Osteoblast (primary cell): ENCODE measurements around the gene ZNF576. TPM values are rescaled to one million over a fixed set of nuclear protein-coding genes. Genes with fewer than 3 reads are reported as not detected.

Source experiments
- DNase-seq: peaks from one replicate; pipeline ENCODE4 v3.0.0; 2011; ENCODE audit warnings: low spot score, mixed read lengths; ENCODE audit not compliant: insufficient read length; ENCODE audit errors: missing footprints
- H2AFZ ChIP-seq: 2 replicates; pipeline ENCODE4 v1.6.0; 2011; ENCODE audit warnings: mild to moderate bottlenecking, low read length
- H3K27ac ChIP-seq: 2 replicates; pipeline ENCODE4 v1.5.1; 2011; ENCODE audit warnings: mild to moderate bottlenecking, low read depth, low read length, moderate library complexity
- H3K27me3 ChIP-seq: 2 replicates; pipeline ENCODE4 v1.6.0; 2012; ENCODE audit warnings: mild to moderate bottlenecking, control low read depth, inconsistent platforms, low read length, moderate library complexity; ENCODE audit not compliant: insufficient read depth
- H3K36me3 ChIP-seq: 2 replicates; pipeline ENCODE4 v1.5.1; 2011; ENCODE audit warnings: mild to moderate bottlenecking, low read length, control low read depth, moderate library complexity; ENCODE audit not compliant: insufficient read depth
- H3K4me1 ChIP-seq: 2 replicates; pipeline ENCODE4 v1.5.1; 2011; ENCODE audit warnings: mild to moderate bottlenecking, low read length, control low read depth, moderate library complexity; ENCODE audit not compliant: insufficient read depth
- H3K4me2 ChIP-seq: 2 replicates; pipeline ENCODE4 v1.6.0; 2011; ENCODE audit warnings: mild to moderate bottlenecking, low read length; ENCODE audit not compliant: insufficient read depth
- H3K4me3 ChIP-seq: fragments of 200-600 bp; sonication (generic); 3 replicates; pipeline ENCODE4 v1.5.1; 2012; ENCODE audit warnings: mild to moderate bottlenecking, low read length, inconsistent platforms; ENCODE audit not compliant: insufficient read depth
- H3K79me2 ChIP-seq: 2 replicates; pipeline ENCODE4 v1.6.0; 2012; ENCODE audit warnings: mild to moderate bottlenecking, low read length, control low read depth, inconsistent platforms; ENCODE audit not compliant: insufficient read depth
- H3K9me3 ChIP-seq: 2 replicates; pipeline ENCODE4 v1.5.1; 2011; ENCODE audit warnings: low read depth, low read length, control low read depth
- H4K20me1 ChIP-seq: 2 replicates; pipeline ENCODE4 v1.6.0; 2012; ENCODE audit warnings: mild to moderate bottlenecking, low read length, control low read depth; ENCODE audit not compliant: insufficient read depth
- total RNA-seq: library from RNA; depleted of rRNA; stranded (reverse); fragments of >200 nt; gene quantifications from 2 replicates; pipeline ENCODE4 v1.2.3, GENCODE V29; 2012
- TF ChIP-seq, protein P1 (sequence below): IDR thresholded peaks from 2 replicates; pipeline ENCODE4 v1.5.1; 2011; ENCODE audit warnings: mild to moderate bottlenecking, low read depth, low read length, moderate library complexity; ENCODE audit errors: extremely low read depth

ZNF576 gene
- total RNA-seq, 1 donor: 9.4 TPM

DNA sequence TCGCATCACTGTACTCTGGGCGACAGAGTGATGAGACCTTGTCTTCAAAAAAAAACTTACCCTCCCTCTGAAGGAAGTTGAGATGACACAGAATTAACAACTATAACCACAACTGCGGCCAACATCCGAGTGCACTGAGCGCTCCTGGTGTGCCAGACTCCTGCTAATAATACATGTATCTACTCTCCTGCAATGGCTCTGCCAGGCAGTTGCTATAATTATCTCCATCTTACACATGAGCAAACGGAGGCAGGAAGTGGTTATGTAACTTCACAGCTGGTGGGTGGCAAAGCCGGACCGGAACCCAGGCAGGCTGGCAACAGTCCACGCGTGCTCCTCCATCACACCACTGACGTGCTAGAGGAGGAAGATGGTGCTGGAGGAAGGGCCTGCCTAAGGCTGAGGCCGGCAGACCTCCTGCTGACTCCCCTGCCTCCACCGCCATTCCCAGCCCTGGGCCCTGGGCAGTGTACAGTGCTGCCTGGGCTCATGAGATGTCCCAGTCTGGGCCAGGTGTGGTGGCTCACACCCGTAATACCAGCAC lies 33.6 kb upstream of the ZNF576 start:
- no peaks in the 10 kb centered on the region for H3K9me3 ChIP-seq
- H3K4me3 ChIP-seq: no peak overlapping the region
- peaks cover 4% of the 10 kb centered on the region for H3K36me3 ChIP-seq
- H3K27ac ChIP-seq: peak overlapping the region; percentile 89
- TF ChIP-seq, protein P1, sequence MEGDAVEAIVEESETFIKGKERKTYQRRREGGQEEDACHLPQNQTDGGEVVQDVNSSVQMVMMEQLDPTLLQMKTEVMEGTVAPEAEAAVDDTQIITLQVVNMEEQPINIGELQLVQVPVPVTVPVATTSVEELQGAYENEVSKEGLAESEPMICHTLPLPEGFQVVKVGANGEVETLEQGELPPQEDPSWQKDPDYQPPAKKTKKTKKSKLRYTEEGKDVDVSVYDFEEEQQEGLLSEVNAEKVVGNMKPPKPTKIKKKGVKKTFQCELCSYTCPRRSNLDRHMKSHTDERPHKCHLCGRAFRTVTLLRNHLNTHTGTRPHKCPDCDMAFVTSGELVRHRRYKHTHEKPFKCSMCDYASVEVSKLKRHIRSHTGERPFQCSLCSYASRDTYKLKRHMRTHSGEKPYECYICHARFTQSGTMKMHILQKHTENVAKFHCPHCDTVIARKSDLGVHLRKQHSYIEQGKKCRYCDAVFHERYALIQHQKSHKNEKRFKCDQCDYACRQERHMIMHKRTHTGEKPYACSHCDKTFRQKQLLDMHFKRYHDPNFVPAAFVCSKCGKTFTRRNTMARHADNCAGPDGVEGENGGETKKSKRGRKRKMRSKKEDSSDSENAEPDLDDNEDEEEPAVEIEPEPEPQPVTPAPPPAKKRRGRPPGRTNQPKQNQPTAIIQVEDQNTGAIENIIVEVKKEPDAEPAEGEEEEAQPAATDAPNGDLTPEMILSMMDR: no peak
- peak overlapping the region; percentile 58 for H2AFZ ChIP-seq
- H3K79me2 ChIP-seq: peaks cover 30% of the 10 kb centered on the region
- H4K20me1 ChIP-seq: no peaks in the 10 kb centered on the region
- peak; percentile 95 for DNase-seq
- peak overlapping the region; percentile 14 for H3K4me2 ChIP-seq
- peaks cover 28% of the 10 kb centered on the region for H3K4me1 ChIP-seq
- no peaks in the 10 kb centered on the region for H3K27me3 ChIP-seq

DNA sequence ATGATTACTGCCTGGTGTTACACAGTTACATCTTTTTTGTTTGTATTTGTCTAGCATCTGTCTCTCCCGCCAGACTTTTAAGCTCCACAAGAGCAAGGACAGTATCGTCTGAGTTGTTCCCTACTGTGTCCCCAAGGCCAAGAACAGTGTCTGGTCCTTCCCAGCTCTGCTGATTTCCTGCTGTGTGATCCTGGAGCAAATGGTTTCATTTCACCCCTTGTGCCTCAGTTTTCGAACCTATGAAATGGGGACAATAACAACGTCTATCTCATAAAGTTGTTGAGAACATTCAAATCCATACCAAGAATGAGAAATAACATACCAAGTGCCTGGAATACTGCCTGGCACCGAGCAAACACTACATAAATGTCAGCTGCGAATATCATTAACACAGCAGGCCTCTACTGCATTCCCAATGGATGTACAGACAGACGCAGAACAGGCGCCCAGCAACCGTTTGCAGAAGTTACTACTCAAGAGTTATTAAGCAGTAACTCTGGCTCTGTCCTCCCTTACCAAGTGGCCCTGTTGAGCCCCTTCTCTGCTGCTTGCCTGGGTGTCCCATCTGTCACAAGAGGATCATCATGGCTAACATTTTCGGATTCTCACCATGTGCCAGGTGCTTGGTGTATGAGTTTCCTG lies 32.5 kb upstream of the ZNF576 start:
- Histone ChIP-seq H3K9me3 (no peaks in the 10 kb centered on the region), H3K27ac (peak overlapping the region; percentile 89), H2AFZ (no peak overlapping the region), H3K36me3 (peaks cover 4% of the 10 kb centered on the region), H3K4me2 (no peak overlapping the region), H3K27me3 (no peaks in the 10 kb centered on the region), H3K4me1 (peaks cover 25% of the 10 kb centered on the region), H3K4me3 (no peak overlapping the region), H4K20me1 (no peaks in the 10 kb centered on the region), H3K79me2 (peaks cover 36% of the 10 kb centered on the region)
- TF ChIP-seq, protein P1: no peak
- DNase-seq: no peak

DNA sequence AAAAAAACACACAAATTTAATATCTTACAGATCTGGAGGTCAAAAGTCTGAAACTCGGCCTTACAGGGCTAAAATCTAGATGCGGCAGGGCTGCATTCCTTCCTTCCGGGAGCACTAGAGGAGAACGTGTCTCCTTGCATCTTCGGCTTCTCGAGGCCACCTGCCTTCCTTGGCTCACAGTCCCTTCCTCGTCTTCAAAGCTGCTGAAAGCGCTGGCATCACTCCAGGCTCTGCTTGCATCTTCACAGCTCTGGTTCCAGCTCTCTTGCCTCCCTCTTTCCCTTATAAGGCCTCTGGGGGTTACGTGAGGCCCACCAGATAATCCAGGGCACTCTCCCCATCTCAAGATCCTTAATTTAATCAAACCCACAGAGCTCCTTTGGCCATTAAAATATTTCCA lies 31.6 kb upstream of the ZNF576 start:
- no peak overlapping the region for H3K4me3 ChIP-seq
- TF ChIP-seq, protein P1: no peak
- no peaks in the 10 kb centered on the region for H3K27me3 ChIP-seq
- H3K4me2 ChIP-seq: no peak overlapping the region
- peaks cover 25% of the 10 kb centered on the region for H3K4me1 ChIP-seq
- no peak overlapping the region for H2AFZ ChIP-seq
- H3K79me2 ChIP-seq: peaks cover 41% of the 10 kb centered on the region
- H3K27ac ChIP-seq: no peak overlapping the region
- H3K36me3 ChIP-seq: peaks cover 2% of the 10 kb centered on the region
- no peaks in the 10 kb centered on the region for H3K9me3 ChIP-seq
- H4K20me1 ChIP-seq: peaks cover 2% of the 10 kb centered on the region
- no peak for DNase-seq

DNA sequence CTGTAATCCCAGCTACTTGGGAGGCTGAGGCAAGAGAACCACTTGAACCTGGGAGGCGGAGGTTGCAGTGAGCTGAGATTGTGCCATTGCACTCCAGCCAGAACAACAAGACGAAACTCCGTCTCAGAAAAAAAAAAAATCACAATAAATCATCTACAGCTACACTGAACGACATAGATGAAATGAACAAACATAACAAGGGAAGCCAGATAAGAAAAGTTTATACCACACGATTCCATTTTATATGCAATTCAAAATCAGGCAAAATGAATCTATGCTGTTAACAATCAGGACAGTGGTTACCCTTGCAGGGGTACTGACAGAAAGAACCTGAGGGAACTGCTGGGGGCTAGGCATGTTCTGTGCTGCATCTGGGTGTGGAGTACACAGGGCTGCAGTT lies 26.7 kb upstream of the ZNF576 start:
- peaks cover 3% of the 10 kb centered on the region for H3K36me3 ChIP-seq
- H3K4me1 ChIP-seq: peaks cover 15% of the 10 kb centered on the region
- no peak overlapping the region for H2AFZ ChIP-seq
- peak; percentile 57 for DNase-seq
- no peak overlapping the region for H3K4me3 ChIP-seq
- H4K20me1 ChIP-seq: peaks cover 4% of the 10 kb centered on the region
- no peak overlapping the region for H3K4me2 ChIP-seq
- peaks cover 68% of the 10 kb centered on the region for H3K79me2 ChIP-seq
- H3K9me3 ChIP-seq: no peaks in the 10 kb centered on the region
- no peak overlapping the region for H3K27ac ChIP-seq
- TF ChIP-seq, protein P1: no peak
- H3K27me3 ChIP-seq: no peaks in the 10 kb centered on the region
